DMS79 (cell line): ENCODE results near the gene CT45A8.
"Not testable (repeated sequence)": the region's sequence is repeated elsewhere in the genome, so short reads cannot be mapped to it uniquely, and the experiment has no call there.

Experiments used
- DNase-seq: peaks from one replicate; lab custom pipeline; 2025; lab: John Stamatoyannopoulos, UW

The CT45A8 gene, protein sequence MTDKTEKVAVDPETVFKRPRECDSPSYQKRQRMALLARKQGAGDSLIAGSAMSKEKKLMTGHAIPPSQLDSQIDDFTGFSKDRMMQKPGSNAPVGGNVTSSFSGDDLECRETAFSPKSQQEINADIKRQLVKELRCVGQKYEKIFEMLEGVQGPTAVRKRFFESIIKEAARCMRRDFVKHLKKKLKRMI

DNA sequence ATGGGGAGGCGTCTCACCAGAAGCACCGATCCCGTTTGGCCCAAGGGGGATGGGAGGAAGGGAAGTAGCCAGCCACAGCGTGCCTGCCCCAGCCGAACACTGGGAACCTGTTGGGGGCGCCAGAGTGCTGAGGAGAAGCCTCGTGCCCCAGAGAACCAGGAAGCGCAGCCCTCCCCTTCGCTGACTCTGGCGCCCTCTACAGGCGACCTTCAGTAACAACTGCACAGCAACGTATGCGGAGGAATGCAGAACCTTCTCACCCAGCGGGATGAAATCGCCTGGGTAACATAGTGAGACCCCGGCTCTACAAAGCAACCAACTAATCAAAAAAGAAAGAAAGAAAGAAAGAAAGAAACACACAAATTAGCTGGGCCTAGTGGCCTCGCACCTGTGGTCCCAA is at the start of gene CT45A8:
Gene CT45A8, minus strand, starts transcription at position 101 of the 400 bp plus-strand sequence. CDS start 3,755 bp downstream, outside the sequence.
- DNase-seq = not testable (repeated sequence)

DNA sequence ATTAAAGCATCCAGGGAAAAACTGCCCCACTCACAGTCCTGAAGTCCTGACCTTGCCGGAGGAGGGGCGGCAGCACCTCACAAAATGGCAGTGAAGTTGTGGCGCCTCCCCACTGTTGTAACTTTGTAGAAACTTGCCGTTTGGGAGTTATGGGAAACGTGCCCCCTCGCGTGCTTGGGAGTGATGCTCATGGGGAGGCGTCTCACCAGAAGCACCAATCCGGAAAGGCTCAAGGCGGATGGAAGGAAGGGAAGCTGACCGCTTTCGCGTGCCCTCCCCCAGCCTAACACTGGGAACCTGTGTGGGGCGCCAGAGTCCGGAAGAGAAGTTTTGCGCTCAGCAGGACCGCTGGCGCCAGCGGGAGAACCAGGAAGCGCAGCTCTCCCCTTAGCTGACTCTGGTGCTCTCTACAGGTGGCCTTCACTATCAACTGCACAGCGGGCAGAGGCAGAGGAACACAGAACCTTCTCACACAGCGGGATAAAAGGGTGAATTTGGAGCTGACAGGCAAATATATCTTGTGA is 39.0 kb upstream of the CT45A8 start, which contains the start of the genes CT45A10 and SAGE1:
Gene CT45A10, minus strand, starts transcription at position 151 of the 524 bp plus-strand sequence. CDS start 8,100 bp downstream, outside the sequence.
Gene SAGE1, plus strand, starts transcription at position 423 of the 524 bp plus-strand sequence. CDS start 2,527 bp downstream, outside the sequence.
- no peak for DNase-seq

DNA sequence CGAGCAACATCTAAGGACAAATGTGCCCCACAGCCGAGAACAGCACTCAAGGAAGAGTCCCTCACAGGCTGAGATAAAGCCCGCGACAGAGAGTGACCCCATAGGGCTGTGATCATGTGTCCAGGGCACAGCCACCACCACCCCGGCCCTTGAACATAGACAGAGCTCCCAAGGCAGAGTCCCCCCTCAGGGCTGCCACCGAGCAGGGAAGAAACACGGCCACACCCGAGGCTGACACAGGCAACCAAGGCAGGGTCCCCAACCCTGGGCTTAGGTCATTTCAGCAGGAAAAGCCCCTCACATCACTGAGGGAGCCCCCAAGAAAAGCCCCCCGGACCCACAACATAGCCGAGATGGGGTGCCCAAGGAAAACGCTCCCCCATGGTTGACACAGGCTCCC is 38.4 kb upstream of the CT45A8 start:
- no peak for DNase-seq

DNA sequence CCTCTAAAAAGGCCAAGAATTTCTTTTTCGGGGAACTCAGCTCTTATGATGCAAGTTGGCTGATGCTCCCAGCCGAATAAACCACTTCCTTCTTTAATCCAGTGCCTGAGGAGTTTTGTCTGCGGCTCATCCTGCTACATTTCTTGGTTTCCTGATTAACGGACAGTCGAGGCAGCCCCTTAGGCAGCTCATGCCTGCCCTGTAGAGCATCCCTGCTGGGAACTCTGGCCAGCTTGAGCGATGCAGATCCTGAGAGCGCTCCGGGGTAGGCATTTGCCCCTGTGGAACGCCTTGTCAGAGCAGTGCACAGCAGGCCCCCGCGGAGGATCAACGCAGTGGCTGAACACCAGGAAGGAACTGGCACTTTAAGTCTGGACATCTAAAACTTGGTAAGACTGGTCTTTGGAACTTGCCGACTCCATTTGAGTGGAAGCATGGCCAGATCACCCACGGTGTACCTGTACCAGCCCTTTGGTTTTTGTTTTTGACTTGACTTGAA is 35.8 kb upstream of the CT45A8 start:
- no peak for DNase-seq

DNA sequence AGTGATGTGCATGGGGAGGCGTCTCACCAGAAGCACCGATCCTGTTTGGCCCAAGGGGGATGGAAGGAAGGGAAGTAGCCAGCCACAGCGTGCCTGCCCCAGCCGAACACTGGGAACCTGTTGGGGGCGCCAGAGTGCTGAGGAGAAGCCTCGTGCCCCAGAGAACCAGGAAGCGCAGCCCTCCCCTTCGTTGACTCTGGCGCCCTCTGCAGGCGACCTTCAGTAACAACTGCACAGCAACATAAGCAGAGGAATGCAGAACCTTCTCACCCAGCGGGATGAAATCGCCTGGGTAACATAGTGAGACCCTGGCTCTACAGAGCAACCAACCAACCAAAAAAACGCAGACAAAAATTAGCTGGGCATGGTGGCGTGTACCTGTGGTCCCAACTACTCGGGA is 34.6 kb upstream of the CT45A8 start:
- DNase-seq = not testable (repeated sequence)

DNA sequence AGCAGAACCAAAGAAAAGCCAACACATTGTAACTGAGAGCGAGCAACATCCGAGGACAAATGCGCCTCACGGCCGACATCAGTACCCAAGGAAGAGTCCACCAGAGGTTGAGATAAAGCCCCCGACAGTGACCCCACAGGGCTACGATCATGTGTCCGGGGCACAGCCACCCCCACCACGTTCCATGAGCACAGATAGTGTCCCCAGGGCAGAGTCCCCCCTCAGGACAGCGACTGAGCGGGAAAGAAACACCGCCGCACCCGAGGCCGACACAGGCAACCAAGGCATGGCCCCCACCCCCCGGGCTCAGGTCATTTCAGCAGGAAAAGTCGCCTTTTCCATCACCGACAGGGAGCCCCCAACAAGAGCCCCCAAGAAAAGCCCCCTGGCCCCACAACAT is 33.9 kb upstream of the CT45A8 start:
- DNase-seq = not testable (repeated sequence)

DNA sequence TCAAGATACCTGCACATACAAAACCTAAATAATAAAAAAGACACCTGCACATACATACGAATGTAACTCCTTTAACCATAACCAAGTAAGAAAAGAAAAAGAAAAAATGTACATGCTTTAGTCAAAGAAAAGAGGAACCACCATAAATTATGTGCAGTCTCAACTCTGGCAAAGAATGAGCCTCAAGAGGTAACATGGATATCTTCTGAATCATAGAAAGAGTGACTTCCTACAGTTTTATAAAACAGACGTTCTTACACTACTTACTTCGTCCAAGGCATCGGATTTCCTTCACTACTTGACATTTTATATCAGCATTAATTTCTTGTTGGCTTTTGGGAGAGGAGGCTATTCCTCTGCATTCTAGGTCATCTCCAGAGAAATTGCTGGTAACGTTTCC is 28.4 kb upstream of the CT45A8 start:
- not testable (repeated sequence) for DNase-seq

DNA sequence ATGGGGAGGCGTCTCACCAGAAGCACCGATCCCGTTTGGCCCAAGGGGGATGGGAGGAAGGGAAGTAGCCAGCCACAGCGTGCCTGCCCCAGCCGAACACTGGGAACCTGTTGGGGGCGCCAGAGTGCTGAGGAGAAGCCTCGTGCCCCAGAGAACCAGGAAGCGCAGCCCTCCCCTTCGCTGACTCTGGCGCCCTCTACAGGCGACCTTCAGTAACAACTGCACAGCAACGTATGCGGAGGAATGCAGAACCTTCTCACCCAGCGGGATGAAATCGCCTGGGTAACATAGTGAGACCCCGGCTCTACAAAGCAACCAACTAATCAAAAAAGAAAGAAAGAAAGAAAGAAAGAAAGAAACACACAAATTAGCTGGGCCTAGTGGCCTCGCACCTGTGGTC is 17.4 kb upstream of the CT45A8 start, which contains the start of gene CT45A9:
Gene CT45A9, minus strand, starts transcription at position 101 of the 400 bp plus-strand sequence. CDS start 3,751 bp downstream, outside the sequence.
- DNase-seq = not testable (repeated sequence)

DNA sequence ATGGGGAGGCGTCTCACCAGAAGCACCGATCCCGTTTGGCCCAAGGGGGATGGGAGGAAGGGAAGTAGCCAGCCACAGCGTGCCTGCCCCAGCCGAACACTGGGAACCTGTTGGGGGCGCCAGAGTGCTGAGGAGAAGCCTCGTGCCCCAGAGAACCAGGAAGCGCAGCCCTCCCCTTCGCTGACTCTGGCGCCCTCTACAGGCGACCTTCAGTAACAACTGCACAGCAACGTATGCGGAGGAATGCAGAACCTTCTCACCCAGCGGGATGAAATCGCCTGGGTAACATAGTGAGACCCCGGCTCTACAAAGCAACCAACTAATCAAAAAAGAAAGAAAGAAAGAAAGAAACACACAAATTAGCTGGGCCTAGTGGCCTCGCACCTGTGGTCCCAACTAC is 17.2 kb downstream of the CT45A8 start, which contains the start of gene CT45A7:
Gene CT45A7, minus strand, starts transcription at position 101 of the 400 bp plus-strand sequence. CDS start 3,747 bp downstream, outside the sequence.
- DNase-seq = not testable (repeated sequence)

DNA sequence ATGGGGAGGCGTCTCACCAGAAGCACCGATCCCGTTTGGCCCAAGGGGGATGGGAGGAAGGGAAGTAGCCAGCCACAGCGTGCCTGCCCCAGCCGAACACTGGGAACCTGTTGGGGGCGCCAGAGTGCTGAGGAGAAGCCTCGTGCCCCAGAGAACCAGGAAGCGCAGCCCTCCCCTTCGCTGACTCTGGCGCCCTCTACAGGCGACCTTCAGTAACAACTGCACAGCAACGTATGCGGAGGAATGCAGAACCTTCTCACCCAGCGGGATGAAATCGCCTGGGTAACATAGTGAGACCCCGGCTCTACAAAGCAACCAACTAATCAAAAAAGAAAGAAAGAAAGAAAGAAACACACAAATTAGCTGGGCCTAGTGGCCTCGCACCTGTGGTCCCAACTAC is 34.4 kb downstream of the CT45A8 start, which contains the start of gene CT45A2:
Gene CT45A2, minus strand, starts transcription at position 101 of the 400 bp plus-strand sequence. CDS start 3,747 bp downstream, outside the sequence.
- DNase-seq = not testable (repeated sequence)

DNA sequence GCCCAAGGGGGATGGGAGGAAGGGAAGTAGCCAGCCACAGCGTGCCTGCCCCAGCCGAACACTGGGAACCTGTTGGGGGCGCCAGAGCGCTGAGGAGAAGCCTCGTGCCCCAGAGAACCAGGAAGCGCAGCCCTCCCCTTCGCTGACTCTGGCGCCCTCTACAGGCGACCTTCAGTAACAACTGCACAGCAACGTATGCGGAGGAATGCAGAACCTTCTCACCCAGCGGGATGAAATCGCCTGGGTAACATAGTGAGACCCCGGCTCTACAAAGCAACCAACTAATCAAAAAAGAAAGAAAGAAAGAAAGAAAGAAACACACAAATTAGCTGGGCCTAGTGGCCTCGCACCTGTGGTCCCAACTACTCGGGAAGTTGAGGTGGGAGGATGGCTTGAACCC is 51.7 kb downstream of the CT45A8 start, which contains the start of gene CT45A6:
Gene CT45A6, minus strand, starts transcription at position 101 of the 400 bp plus-strand sequence. CDS start 3,794 bp downstream, outside the sequence.
- DNase-seq = not testable (repeated sequence)
